ENCODE results near the gene CASP7. TPM values are rescaled to one million over a fixed set of nuclear protein-coding genes. Genes with fewer than 3 reads are reported as not detected.

The CASP7 gene
- total RNA-seq, 1 experiment from 2014 or later, result 14.0 TPM

DNA sequence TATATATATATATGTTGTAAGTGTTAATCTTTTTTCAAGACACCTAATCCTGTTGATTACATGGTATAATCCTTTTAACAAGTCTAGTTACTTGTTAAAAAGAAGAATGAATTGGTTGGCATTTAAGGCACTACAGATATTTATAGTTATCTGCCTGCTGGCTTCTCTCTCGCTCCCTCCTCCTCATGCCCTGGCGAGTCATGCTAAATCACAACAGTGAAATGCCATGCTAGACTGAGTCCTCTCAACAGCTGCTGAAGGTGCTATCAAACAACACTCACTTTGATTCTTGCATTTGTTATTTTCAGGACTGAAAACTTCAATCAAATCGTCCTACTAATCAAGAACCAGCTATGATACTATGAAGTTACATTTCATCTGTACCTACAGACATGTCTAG is 31.2 kb upstream of the CASP7 start:
- no TSS peak for BruUV-seq (replicated peaks)
- intact Hi-C loops (cut with micrococcal nuclease; ENCODE audit: unreplicated experiment), result no loop called here
- H3K27ac ChIP-seq, result no peak overlapping the region
- H3K36me3 ChIP-seq (ENCODE audit: low read depth), result no peaks in the 10 kb centered on the region
- H3K9me2 ChIP-seq (ENCODE audit: insufficient read depth), result no peaks in the 10 kb centered on the region
- DNase-seq, result no peak
- H3K9me3 ChIP-seq (ENCODE audit: insufficient read depth, low read depth), result no peaks in the 10 kb centered on the region
- peaks cover 10% of the 10 kb centered on the region; the same call in 1 of the 2 replicates for H3K27me3 ChIP-seq (ENCODE audit: insufficient read depth, low read depth)
- H2AFZ ChIP-seq, result no peak overlapping the region
- H3F3A ChIP-seq (ENCODE audit: insufficient read depth, low read depth), result no peaks in the 10 kb centered on the region
- CTCF ChIA-PET, result no interaction called here
- no peaks in the 10 kb centered on the region for H3K79me2 ChIP-seq (ENCODE audit: low read depth)
- H3K4me1 ChIP-seq (replicated peaks; ENCODE audit: insufficient read depth), result no peaks in the 10 kb centered on the region
- POLR2A ChIA-PET (ENCODE audit: unreplicated experiment), result no interaction called here
- no peak overlapping the region for H3K4me2 ChIP-seq
- TF ChIP-seq EZH2 (IDR thresholded peaks at IDR 0.05; ENCODE audit: low read depth), result no peak
- TF ChIP-seq, protein P1, sequence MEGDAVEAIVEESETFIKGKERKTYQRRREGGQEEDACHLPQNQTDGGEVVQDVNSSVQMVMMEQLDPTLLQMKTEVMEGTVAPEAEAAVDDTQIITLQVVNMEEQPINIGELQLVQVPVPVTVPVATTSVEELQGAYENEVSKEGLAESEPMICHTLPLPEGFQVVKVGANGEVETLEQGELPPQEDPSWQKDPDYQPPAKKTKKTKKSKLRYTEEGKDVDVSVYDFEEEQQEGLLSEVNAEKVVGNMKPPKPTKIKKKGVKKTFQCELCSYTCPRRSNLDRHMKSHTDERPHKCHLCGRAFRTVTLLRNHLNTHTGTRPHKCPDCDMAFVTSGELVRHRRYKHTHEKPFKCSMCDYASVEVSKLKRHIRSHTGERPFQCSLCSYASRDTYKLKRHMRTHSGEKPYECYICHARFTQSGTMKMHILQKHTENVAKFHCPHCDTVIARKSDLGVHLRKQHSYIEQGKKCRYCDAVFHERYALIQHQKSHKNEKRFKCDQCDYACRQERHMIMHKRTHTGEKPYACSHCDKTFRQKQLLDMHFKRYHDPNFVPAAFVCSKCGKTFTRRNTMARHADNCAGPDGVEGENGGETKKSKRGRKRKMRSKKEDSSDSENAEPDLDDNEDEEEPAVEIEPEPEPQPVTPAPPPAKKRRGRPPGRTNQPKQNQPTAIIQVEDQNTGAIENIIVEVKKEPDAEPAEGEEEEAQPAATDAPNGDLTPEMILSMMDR (conservative IDR thresholded peaks at IDR 0.05), result no peak
- H3K4me3 ChIP-seq, result no peak overlapping the region
- no peaks in the 10 kb centered on the region for H4K20me1 ChIP-seq (ENCODE audit: insufficient read depth)

DNA sequence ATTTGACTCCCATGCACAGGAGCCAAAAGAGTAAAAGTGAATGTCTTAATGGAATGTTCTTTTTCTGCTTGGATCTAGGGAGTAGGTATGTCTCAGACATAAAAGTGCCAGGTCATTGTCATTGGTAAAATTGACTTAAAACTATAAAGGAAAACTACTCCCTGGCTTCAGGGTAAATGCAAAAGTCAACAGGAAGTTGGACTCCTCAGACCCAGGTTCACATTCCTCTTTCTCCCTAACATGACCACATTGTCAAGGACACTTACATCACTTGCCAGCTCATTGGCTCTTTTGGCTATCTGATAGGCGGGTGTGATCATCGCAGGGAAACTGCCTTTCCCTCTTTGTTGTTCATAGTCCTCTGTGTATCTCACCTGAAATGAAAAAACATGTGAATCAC is 29.5 kb upstream of the CASP7 start:
- Histone ChIP-seq H3K79me2 (ENCODE audit: low read depth) (no peaks in the 10 kb centered on the region), H3F3A (ENCODE audit: insufficient read depth, low read depth) (no peaks in the 10 kb centered on the region), H3K27me3 (ENCODE audit: insufficient read depth, low read depth) (0 out of 2 replicates have a peak, but pooled peaks cover 3% of the 10 kb centered on the region), H3K4me2 (no peak overlapping the region), H3K4me3 (no peak overlapping the region), H4K20me1 (ENCODE audit: insufficient read depth) (no peaks in the 10 kb centered on the region), H2AFZ (no peak overlapping the region), H3K9me2 (ENCODE audit: insufficient read depth) (no peaks in the 10 kb centered on the region), H3K27ac (no peak overlapping the region), H3K9me3 (ENCODE audit: insufficient read depth, low read depth) (no peaks in the 10 kb centered on the region), H3K36me3 (ENCODE audit: low read depth) (no peaks in the 10 kb centered on the region), H3K4me1 (replicated peaks; ENCODE audit: insufficient read depth) (no peaks in the 10 kb centered on the region)
- no TSS peak for BruUV-seq (replicated peaks)
- ChIA-PET CTCF (no interaction called here), POLR2A (ENCODE audit: unreplicated experiment) (no interaction called here)
- intact Hi-C loops (cut with micrococcal nuclease; ENCODE audit: unreplicated experiment), result no loop called here
- no peak for TF ChIP-seq EZH2 (IDR thresholded peaks at IDR 0.05; ENCODE audit: low read depth)
- TF ChIP-seq, protein P1 (conservative IDR thresholded peaks at IDR 0.05), result no peak
- DNase-seq, result no peak

DNA sequence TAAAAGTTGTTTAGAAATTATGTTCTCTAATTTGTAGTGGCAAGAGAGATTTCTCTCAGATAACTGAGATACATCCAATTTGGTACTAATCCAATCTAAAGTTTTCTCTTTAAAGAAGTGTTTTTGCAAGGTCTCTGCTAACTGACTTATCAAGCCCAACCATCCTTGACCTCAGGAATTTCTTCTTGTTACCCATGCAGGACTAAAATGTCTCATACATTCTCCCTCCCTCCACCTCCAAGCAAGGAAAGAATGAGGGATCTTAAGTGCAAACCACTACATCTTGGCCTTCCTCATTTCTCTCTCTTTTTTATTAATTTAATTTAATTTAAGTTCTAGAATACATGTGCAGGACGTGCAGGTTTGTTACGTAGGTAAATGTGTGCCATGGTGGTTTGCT is 28.7 kb upstream of the CASP7 start:
- Histone ChIP-seq H3K79me2 (ENCODE audit: low read depth) (no peaks in the 10 kb centered on the region), H3K9me3 (ENCODE audit: insufficient read depth, low read depth) (no peaks in the 10 kb centered on the region), H4K20me1 (ENCODE audit: insufficient read depth) (no peaks in the 10 kb centered on the region), H3K27ac (no peak overlapping the region), H3K4me1 (replicated peaks; ENCODE audit: insufficient read depth) (no peaks in the 10 kb centered on the region), H3K27me3 (ENCODE audit: insufficient read depth, low read depth) (0 out of 2 replicates have a peak, but pooled peaks cover 3% of the 10 kb centered on the region), H2AFZ (no peak overlapping the region), H3K9me2 (ENCODE audit: insufficient read depth) (no peaks in the 10 kb centered on the region), H3K36me3 (ENCODE audit: low read depth) (no peaks in the 10 kb centered on the region), H3F3A (ENCODE audit: insufficient read depth, low read depth) (no peaks in the 10 kb centered on the region), H3K4me2 (no peak overlapping the region), H3K4me3 (no peak overlapping the region)
- ChIA-PET POLR2A (ENCODE audit: unreplicated experiment) (no interaction called here), CTCF (no interaction called here)
- TF ChIP-seq EZH2 (IDR thresholded peaks at IDR 0.05; ENCODE audit: low read depth), result no peak
- TF ChIP-seq, protein P1 (conservative IDR thresholded peaks at IDR 0.05), result no peak
- intact Hi-C loops (cut with micrococcal nuclease; ENCODE audit: unreplicated experiment), result no loop called here
- no peak for DNase-seq
- no TSS peak for BruUV-seq (replicated peaks)
